Measurements from ENCODE around the gene EDN3.

EDN3 gene

GRCh38 chr20:59308493-59309201, 8.2 kb downstream of the EDN3 start:
- DNase-seq (ENCODE audit: low read depth), result no peak

GRCh38 chr20:59309218-59309617, 8.8 kb downstream of the EDN3 start:
- no peak for DNase-seq (ENCODE audit: low read depth)

- no peak for DNase-seq (ENCODE audit: low read depth)
Observed at GRCh38 chr20:59314997-59315396, 14.6 kb downstream of the EDN3 start.

- no peak for DNase-seq (ENCODE audit: low read depth)
Observed at GRCh38 chr20:59316911-59317731, 16.7 kb downstream of the EDN3 start.

- no peak for DNase-seq (ENCODE audit: low read depth)
Observed at GRCh38 chr20:59318201-59318790, 17.9 kb downstream of the EDN3 start.

GRCh38 chr20:59318803-59319202, 18.4 kb downstream of the EDN3 start:
- DNase-seq (ENCODE audit: low read depth), result no peak

GRCh38 chr20:59320426-59320825, 20.0 kb downstream of the EDN3 start:
- no peak for DNase-seq (ENCODE audit: low read depth)

- no peak for DNase-seq (ENCODE audit: low read depth)
Observed at GRCh38 chr20:59320854-59321647, 20.6 kb downstream of the EDN3 start.

- no peak for DNase-seq (ENCODE audit: low read depth)
Observed at GRCh38 chr20:59322081-59322480, 21.7 kb downstream of the EDN3 start.

- peak; percentile 3 for DNase-seq (ENCODE audit: low read depth)
Observed at GRCh38 chr20:59322585-59323454, 22.4 kb downstream of the EDN3 start.

GRCh38 chr20:59323731-59324130, 23.3 kb downstream of the EDN3 start:
- no peak for DNase-seq (ENCODE audit: low read depth)

- DNase-seq (ENCODE audit: low read depth), result no peak
Observed at GRCh38 chr20:59324521-59325141, 24.2 kb downstream of the EDN3 start.

GRCh38 chr20:59325142-59325523, 24.7 kb downstream of the EDN3 start:
- DNase-seq (ENCODE audit: low read depth), result no peak

GRCh38 chr20:59326188-59326587, 25.8 kb downstream of the EDN3 start:
- DNase-seq (ENCODE audit: low read depth), result no peak

GRCh38 chr20:59328071-59328470, 27.7 kb downstream of the EDN3 start:
- DNase-seq (ENCODE audit: low read depth), result no peak

- no peak for DNase-seq (ENCODE audit: low read depth)
Observed at GRCh38 chr20:59331721-59332329, 31.4 kb downstream of the EDN3 start.

GRCh38 chr20:59333260-59333845, 32.9 kb downstream of the EDN3 start:
- DNase-seq (ENCODE audit: low read depth), result no peak

- DNase-seq (ENCODE audit: low read depth), result no peak
Observed at GRCh38 chr20:59333951-59334350, 33.5 kb downstream of the EDN3 start.

- no peak for DNase-seq (ENCODE audit: low read depth)
Observed at GRCh38 chr20:59334651-59335300, 34.4 kb downstream of the EDN3 start.

GRCh38 chr20:59335377-59335776, 35.0 kb downstream of the EDN3 start:
- DNase-seq (ENCODE audit: low read depth), result no peak
